BLaER1 treated with 17β-estradiol and CSF1 and Interleukin-3, amounts not matched to agents 10 nM and 100 nM (cell line): ENCODE results near the gene CFAP157.

ENCODE experiments used
- H3K27ac ChIP-seq, 11 experiments: shearing (Covaris generic); formaldehyde crosslinking; 2 replicates each; pipeline ENCODE4 v1.8.1; 2022
- H3K27me3 ChIP-seq, 11 experiments: shearing (Covaris generic); formaldehyde crosslinking; 2 replicates each; pipeline ENCODE4 v1.8.1; 2022
- H3K36me3 ChIP-seq, 11 experiments: shearing (Covaris generic); formaldehyde crosslinking; 2 replicates each; pipeline ENCODE4 v1.8.1; 2022
- H3K4me1 ChIP-seq, 10 experiments: shearing (Covaris generic); formaldehyde crosslinking; 2 replicates each; pipeline ENCODE4 v1.8.1; 2022
- H3K4me2 ChIP-seq, 11 experiments: shearing (Covaris generic); formaldehyde crosslinking; 2 replicates each; pipeline ENCODE4 v1.8.1; 2022
- H3K4me3 ChIP-seq, 10 experiments: shearing (Covaris generic); formaldehyde crosslinking; 2 replicates each; pipeline ENCODE4 v1.8.1; 2022
- H3K9ac ChIP-seq, 11 experiments: shearing (Covaris generic); formaldehyde crosslinking; 2 replicates each; pipeline ENCODE4 v1.8.1; 2022
- H3K9me3 ChIP-seq, 11 experiments: shearing (Covaris generic); formaldehyde crosslinking; replicated peaks in 1 of 11; 2 replicates each; pipeline ENCODE4 v1.8.1; 2022
- H4K20me1 ChIP-seq, 11 experiments: shearing (Covaris generic); formaldehyde crosslinking; 2 replicates each; pipeline ENCODE4 v1.8.1; 2022
- Cebpa-rat ChIP-seq, 11 experiments: shearing (Covaris generic); IDR thresholded peaks; 2 replicates each; pipeline ENCODE4 v1.8.1; 2022

The CFAP157 gene

GRCh38 chr9:127722055-127722745, 15.4 kb downstream of the CFAP157 start:
- peaks cover 0 to 3% (median 0%) of the 10 kb centered on the region in 11 experiments; a peak in 2 of 22 replicates for H3K36me3 ChIP-seq
- H3K9ac ChIP-seq: no peak overlapping the region
- no peaks in the 10 kb centered on the region for H3K9me3 ChIP-seq
- no peaks in the 10 kb centered on the region for H3K27me3 ChIP-seq
- no peak overlapping the region for H3K27ac ChIP-seq
- TF ChIP-seq Cebpa-rat (IDR thresholded peaks at IDR 0.05): no peak
- no peak overlapping the region for H3K4me3 ChIP-seq
- peak overlapping the region in 3 of 11 experiments; percentile 3 to 59 (median 35); a peak in 2 of 22 replicates for H3K4me2 ChIP-seq
- peaks cover 0 to 3% (median 0%) of the 10 kb centered on the region in 11 experiments; a peak in 2 of 22 replicates for H4K20me1 ChIP-seq
- peaks cover 30 to 66% (median 60%) of the 10 kb centered on the region in 10 experiments for H3K4me1 ChIP-seq

- Histone ChIP-seq H3K9me3 (no peaks in the 10 kb centered on the region), H3K36me3 (peaks cover 0 to 3% (median 0%) of the 10 kb centered on the region in 11 experiments; a peak in 2 of 22 replicates), H4K20me1 (peaks cover 0 to 3% (median 0%) of the 10 kb centered on the region in 11 experiments; a peak in 2 of 22 replicates), H3K4me3 (no peak overlapping the region), H3K27me3 (no peaks in the 10 kb centered on the region), H3K9ac (no peak overlapping the region), H3K4me1 (peaks cover 30 to 61% (median 52%) of the 10 kb centered on the region in 10 experiments), H3K27ac (no peak overlapping the region), H3K4me2 (peak overlapping the region in 10 of 11 experiments; percentile 5 to 59 (median 31); a peak in 15 of 22 replicates)
- no peak for TF ChIP-seq Cebpa-rat (IDR thresholded peaks at IDR 0.05)
Observed at GRCh38 chr9:127723013-127723412, 16.2 kb downstream of the CFAP157 start.

GRCh38 chr9:127723444-127723843, 16.7 kb downstream of the CFAP157 start:
- Histone ChIP-seq H3K36me3 (peaks cover 0 to 3% (median 0%) of the 10 kb centered on the region in 11 experiments; a peak in 2 of 22 replicates), H3K4me1 (peaks cover 28 to 60% (median 51%) of the 10 kb centered on the region in 10 experiments), H3K4me2 (peak overlapping the region in 10 of 11 experiments; percentile 5 to 59 (median 31); a peak in 15 of 22 replicates), H3K27me3 (no peaks in the 10 kb centered on the region), H4K20me1 (peaks cover 0 to 3% (median 0%) of the 10 kb centered on the region in 11 experiments; a peak in 2 of 22 replicates), H3K9ac (no peak overlapping the region), H3K4me3 (no peak overlapping the region), H3K9me3 (no peaks in the 10 kb centered on the region), H3K27ac (no peak overlapping the region)
- no peak for TF ChIP-seq Cebpa-rat (IDR thresholded peaks at IDR 0.05)

DNA sequence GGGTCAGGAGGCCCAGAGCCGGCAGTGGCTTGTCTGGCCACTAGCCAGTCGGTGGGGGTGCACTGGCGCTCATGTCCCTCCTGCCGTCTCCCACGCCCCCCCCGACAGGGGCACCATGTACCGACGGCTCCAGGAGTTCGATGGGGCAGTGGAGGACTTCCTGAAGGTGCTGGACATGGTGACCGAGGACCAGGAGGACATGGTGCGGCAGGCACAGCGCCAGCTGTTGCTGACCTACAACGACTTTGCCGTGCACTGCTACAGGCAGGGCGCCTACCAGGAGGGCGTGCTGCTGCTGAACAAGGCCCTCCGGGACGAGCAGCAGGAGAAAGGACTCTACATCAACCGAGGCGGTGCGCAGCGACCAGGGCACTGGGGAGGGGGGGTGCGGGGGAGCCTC, 17.2 kb downstream of the CFAP157 start:
- H3K4me2 ChIP-seq: peak overlapping the region in 4 of 11 experiments; percentile 4 to 58 (median 14); a peak in 4 of 22 replicates
- no peaks in the 10 kb centered on the region for H3K27me3 ChIP-seq
- H3K9me3 ChIP-seq: no peaks in the 10 kb centered on the region
- peaks cover 0 to 5% (median 0%) of the 10 kb centered on the region in 11 experiments; a peak in 3 of 22 replicates for H4K20me1 ChIP-seq
- no peak overlapping the region for H3K9ac ChIP-seq
- peaks cover 23 to 54% (median 47%) of the 10 kb centered on the region in 10 experiments for H3K4me1 ChIP-seq
- no peak for TF ChIP-seq Cebpa-rat (IDR thresholded peaks at IDR 0.05)
- H3K4me3 ChIP-seq: no peak overlapping the region
- no peak overlapping the region for H3K27ac ChIP-seq
- H3K36me3 ChIP-seq: peaks cover 0 to 3% (median 0%) of the 10 kb centered on the region in 11 experiments; a peak in 2 of 22 replicates

DNA sequence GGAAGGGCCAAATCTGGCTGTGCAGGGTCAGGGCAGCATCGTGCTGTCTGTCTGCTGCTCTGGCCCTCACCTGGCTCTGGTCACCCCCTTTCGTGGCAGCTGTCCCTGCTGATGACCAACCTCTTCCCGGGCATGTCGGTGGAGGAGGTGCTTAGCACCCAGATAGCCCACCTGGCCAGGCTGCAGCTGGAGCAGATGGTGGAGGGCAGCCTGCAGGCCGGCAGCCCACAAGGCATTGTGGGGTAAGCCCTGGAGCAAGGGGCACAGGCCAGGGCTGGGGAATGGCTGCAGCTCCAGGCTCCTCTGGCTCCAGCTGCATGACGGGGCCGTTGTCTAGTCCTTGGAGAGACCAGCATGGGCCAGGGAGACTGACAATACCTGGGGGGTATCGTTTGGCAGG, 20.1 kb downstream of the CFAP157 start:
- Histone ChIP-seq H3K36me3 (peaks cover 4 to 28% (median 11%) of the 10 kb centered on the region in 11 experiments; a peak in 17 of 22 replicates), H3K4me2 (no peak overlapping the region), H3K9me3 (no peaks in the 10 kb centered on the region), H3K9ac (no peak overlapping the region), H3K4me1 (peaks cover 7 to 31% (median 25%) of the 10 kb centered on the region in 10 experiments; a peak in 19 of 20 replicates), H3K27me3 (no peaks in the 10 kb centered on the region), H4K20me1 (peaks cover 0 to 29% (median 0%) of the 10 kb centered on the region in 11 experiments; a peak in 6 of 22 replicates), H3K27ac (no peak overlapping the region), H3K4me3 (no peak overlapping the region)
- TF ChIP-seq Cebpa-rat (IDR thresholded peaks at IDR 0.05): no peak

DNA sequence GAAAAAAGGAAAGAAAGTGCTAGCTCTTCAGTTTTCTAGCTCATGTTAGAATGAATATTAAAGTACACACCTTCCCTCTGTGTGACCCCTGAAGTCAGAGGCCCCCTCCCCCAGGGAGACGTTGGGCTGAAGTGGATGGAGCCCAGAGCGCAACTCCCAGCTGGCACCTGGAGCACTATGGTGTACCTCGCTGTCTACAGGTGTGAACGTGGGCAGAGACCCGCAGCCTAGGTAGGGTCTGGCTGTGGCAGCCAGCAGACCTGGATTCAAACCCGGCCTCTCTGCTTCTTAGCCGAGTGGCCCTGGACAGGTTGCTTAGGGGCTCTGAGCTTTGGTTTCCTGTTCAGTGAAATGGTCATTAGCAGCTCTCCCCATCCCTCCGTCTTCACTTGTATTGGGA, 22.0 kb downstream of the CFAP157 start:
- no peak overlapping the region for H3K4me3 ChIP-seq
- H3K4me1 ChIP-seq: peaks cover 10 to 32% (median 25%) of the 10 kb centered on the region in 10 experiments
- H3K9me3 ChIP-seq: no peaks in the 10 kb centered on the region
- H3K27ac ChIP-seq: no peak overlapping the region
- H3K4me2 ChIP-seq: no peak overlapping the region
- H4K20me1 ChIP-seq: peaks cover 0 to 45% (median 9%) of the 10 kb centered on the region in 11 experiments; a peak in 11 of 22 replicates
- H3K9ac ChIP-seq: no peak overlapping the region
- H3K27me3 ChIP-seq: no peaks in the 10 kb centered on the region
- TF ChIP-seq Cebpa-rat (IDR thresholded peaks at IDR 0.05): no peak
- H3K36me3 ChIP-seq: peaks cover 11 to 40% (median 18%) of the 10 kb centered on the region in 11 experiments; a peak in 20 of 22 replicates

- H3K9ac ChIP-seq: peak overlapping the region in 2 of 11 experiments; percentile 1 to 29; a peak in 1 of 22 replicates
Observed at GRCh38 chr9:127729522-127730256, 22.9 kb downstream of the CFAP157 start.

DNA sequence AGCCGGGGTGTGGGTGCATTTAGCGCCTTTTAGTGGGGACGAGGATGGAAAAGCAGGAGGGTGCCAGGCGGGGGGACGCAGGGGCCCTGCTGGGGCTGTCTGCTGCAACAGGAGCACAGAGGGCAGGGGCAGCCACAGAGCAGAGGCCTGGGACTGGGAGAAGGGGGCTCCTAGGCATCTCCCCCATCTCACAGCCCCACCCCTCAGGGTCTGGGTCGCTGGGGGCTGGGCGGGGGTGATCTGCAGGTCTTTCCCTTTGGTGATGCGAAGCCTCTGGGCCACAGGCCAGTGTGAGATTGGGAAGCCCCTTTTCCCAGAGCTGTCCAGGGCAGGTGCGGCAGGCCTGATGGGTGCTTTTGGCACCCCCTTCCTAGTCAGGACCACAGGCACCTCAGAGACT, 23.5 kb downstream of the CFAP157 start:
- H3K4me2 ChIP-seq: no peak overlapping the region
- H3K4me3 ChIP-seq: no peak overlapping the region
- H3K36me3 ChIP-seq: peaks cover 11 to 40% (median 18%) of the 10 kb centered on the region in 11 experiments; a peak in 20 of 22 replicates
- H3K4me1 ChIP-seq: peaks cover 18 to 28% (median 26%) of the 10 kb centered on the region in 10 experiments
- peak overlapping the region in 3 of 11 experiments; percentile 1 to 29 (median 20); a peak in 2 of 22 replicates for H3K9ac ChIP-seq
- TF ChIP-seq Cebpa-rat (IDR thresholded peaks at IDR 0.05): no peak
- no peaks in the 10 kb centered on the region for H3K27me3 ChIP-seq
- no peaks in the 10 kb centered on the region for H3K9me3 ChIP-seq
- H3K27ac ChIP-seq: no peak overlapping the region
- peaks cover 0 to 52% (median 15%) of the 10 kb centered on the region in 11 experiments; a peak in 13 of 22 replicates for H4K20me1 ChIP-seq

More at GRCh38 chr9:127729522-127730256, 22.9 kb downstream of the CFAP157 start:
- TF ChIP-seq Cebpa-rat (IDR thresholded peaks at IDR 0.05): no peak
- peaks cover 18 to 30% (median 27%) of the 10 kb centered on the region in 10 experiments for H3K4me1 ChIP-seq
- no peaks in the 10 kb centered on the region for H3K9me3 ChIP-seq
- no peak overlapping the region for H3K4me2 ChIP-seq
- no peaks in the 10 kb centered on the region for H3K27me3 ChIP-seq
- peaks cover 11 to 40% (median 18%) of the 10 kb centered on the region in 11 experiments; a peak in 20 of 22 replicates for H3K36me3 ChIP-seq
- H4K20me1 ChIP-seq: peaks cover 0 to 52% (median 15%) of the 10 kb centered on the region in 11 experiments; a peak in 13 of 22 replicates
- no peak overlapping the region for H3K4me3 ChIP-seq
- no peak overlapping the region; a peak in 1 of 22 replicates for H3K27ac ChIP-seq
